Endothelial cell of umbilical vein (primary cell): ENCODE data around the gene CLBA1.

Source experiments
- POLR2AphosphoS5 ChIP-seq: IDR thresholded peaks from 2 replicates; pipeline ENCODE4 v1.6.1; 2012; ENCODE audit warnings: low read depth, mild to moderate bottlenecking, control low read depth, low read length, moderate library complexity; ENCODE audit not compliant: insufficient read depth
- TF ChIP-seq, protein P1 (sequence below): IDR thresholded peaks from 2 replicates; pipeline ENCODE4 v1.6.1; 2011; ENCODE audit not compliant: insufficient read depth, insufficient read length

DNA sequence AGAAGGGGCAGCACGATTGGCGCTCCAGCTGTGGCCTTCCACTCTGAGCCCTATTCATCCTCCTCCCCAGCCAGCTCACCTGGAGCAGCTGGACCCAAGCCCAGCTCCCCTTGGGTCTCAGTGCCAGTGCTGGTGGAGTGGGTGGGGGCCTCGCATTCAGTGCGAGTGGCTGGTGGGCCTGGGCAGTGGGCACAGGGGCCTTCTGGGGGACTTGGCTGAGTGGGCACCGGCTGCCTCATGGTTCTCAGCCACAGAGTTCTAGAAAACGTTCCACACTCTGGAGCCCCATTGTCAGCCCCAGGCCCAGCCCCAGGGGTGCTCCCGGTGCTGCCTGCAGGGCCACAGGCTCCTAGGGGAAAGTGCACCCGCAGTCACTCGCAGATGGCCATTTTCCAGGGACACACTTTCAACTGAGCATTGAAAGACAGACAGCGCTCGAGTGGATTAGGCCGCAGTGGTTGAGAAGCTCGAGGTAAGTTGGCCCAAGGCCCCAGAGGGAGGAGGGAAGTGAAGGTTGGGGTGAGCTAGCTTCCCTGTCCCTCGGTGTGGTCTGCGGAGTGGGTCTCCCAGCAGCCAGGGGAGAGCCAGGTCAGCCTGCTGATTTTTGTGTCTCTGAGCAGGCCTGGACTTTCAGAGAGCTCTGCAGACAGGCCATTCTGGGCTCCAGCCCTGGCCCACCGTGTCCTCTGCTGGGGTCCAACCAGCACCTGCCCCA, 3.8 kb downstream of the CLBA1 start:
- TF ChIP-seq POLR2AphosphoS5, result no peak
- TF ChIP-seq, protein P1, sequence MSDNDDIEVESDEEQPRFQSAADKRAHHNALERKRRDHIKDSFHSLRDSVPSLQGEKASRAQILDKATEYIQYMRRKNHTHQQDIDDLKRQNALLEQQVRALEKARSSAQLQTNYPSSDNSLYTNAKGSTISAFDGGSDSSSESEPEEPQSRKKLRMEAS, result no peak
